C4-2B (cell line): ENCODE data around the gene FAM43B.

Source experiments
- H3K27ac ChIP-seq: fragments of 450-650 bp; 2 replicates; pipeline ENCODE4 v1.5.1; 2017
- CTCF ChIP-seq: fragments of 450-650 bp; conservative IDR thresholded peaks from 2 replicates; pipeline ENCODE4 v1.5.1; 2017; ENCODE audit warnings: mild to moderate bottlenecking
- ZFX ChIP-seq: fragments of 450-650 bp; IDR thresholded peaks from 2 replicates; pipeline ENCODE4 v1.6.1; 2017

The FAM43B gene

GRCh38 chr1:20587661-20588053, 35.3 kb downstream of the FAM43B start:
- TF ChIP-seq CTCF: no peak
- TF ChIP-seq ZFX: no peak
- no peak overlapping the region for H3K27ac ChIP-seq

DNA sequence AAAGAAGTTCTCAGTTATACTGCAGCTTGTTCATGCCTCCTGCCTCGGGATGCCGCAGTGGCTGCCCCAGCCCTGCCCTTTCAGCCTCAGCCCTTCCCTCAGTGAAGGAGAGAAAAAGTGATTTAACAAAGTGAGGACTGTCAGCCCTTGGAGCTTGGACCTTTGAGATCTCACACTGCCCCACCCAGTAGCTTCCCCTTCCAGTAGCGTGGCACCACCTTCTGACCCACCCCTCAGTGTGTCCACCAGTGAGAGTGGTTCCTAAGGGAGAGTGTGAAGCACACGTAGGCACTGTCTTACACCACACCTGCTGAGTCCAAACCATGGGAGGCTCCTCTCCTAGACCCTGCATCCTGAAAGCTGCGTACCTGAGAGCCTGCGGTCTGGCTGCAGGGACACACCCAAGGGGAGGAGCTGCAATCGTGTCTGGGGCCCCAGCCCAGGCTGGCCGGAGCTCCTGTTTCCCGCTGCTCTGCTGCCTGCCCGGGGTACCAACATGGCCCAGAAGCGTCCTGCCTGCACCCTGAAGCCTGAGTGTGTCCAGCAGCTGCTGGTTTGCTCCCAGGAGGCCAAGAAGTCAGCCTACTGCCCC, 36.4 kb downstream of the FAM43B start, which contains the start of gene CDA:
Gene CDA (plus strand): TSS at position 464 of the 592 bp plus-strand sequence. CDS start 33 bp downstream, at position 497.
- no peak within 1 kb of the TSS for H3K27ac ChIP-seq
- no peak for TF ChIP-seq CTCF
- no peak for TF ChIP-seq ZFX

- no peak overlapping the region for H3K27ac ChIP-seq
- TF ChIP-seq CTCF (no peak), ZFX (no peak)
Measured at GRCh38 chr1:20589331-20590278, 37.2 kb downstream of the FAM43B start.

DNA sequence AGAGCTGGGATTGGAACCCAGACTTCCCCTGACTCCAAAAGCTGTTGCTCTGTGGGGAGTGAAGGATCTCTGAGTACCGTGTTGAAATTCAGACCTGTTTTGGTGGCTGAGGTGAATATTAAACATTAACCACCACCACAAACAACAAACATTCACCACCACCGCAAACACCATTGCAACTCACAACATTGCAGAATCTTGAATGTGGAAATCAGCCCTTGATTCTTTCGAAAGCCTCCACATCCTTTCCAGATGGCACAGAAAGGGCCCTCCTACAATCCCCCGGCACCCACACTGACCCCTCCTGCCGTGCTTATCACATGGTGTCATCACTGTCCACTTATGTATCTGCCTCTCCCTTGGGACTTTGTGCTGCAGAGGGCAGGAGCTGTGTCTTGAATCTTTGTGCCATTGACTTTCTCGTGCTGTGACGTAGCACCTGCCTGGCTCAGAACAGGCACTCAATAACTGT, 38.0 kb downstream of the FAM43B start:
- H3K27ac ChIP-seq: no peak overlapping the region
- TF ChIP-seq CTCF (no peak), ZFX (no peak)

DNA sequence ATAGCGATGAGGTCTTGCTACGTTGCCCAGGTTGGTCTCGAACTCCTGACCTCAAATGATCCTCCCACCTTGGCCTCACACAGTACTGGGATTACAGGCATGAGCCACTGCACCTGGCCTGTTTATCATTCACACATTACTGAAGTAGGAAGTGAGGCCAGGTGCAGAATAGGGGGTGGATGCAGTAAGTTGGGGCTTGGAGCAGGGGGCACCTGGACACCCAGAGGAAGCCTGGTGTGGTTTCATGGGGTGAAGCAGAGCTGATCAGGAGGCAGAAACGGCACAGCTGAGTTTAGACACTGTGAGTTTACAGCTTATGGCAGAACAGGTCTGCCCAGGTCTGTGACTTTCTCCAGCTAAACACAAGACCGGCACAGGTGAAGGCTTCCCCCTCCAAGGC, 41.4 kb downstream of the FAM43B start:
- TF ChIP-seq ZFX: no peak
- H3K27ac ChIP-seq: no peak overlapping the region

DNA sequence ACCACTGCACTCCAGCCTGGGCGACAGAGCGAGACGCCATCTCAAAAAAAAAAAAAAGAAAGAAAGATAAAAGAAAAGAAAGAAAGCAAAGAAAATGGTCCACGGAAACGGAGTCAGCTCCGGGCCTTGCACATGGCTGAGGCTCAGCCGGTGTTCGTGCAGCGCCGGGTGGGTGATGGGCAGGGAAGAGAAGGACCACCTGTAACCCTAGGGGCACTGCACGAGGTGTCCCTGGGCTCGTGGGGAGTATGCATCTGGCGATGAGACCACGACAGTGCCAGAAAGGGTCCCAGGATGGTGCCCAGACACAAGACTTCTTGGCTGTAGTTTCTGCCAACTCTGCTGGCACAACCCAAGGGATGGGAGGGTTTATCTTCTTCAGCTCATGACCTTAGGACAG, 42.4 kb downstream of the FAM43B start:
- TF ChIP-seq ZFX (no peak), CTCF (no peak)
- H3K27ac ChIP-seq: no peak overlapping the region

DNA sequence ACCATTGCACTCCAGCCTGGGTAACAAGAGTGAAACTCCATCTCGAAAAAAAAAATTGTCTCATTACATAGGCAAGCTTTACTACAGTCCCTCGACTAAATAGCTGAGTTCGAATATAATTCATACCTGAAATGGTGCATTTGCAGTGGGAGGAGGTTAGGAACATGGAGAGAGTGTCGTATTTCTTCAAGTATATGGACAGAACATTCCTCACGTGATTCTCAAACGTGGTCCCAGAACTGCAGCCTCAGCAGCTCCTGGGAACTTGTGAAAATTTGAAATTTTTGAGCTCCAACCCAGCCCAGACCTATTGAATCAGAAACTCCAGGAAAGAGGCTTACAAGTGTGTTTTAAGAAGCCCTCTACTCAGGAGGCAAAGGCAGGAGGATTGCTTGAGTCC, 43.7 kb downstream of the FAM43B start:
- H3K27ac ChIP-seq: no peak overlapping the region
- TF ChIP-seq CTCF: no peak
- no peak for TF ChIP-seq ZFX
